ENCODE data around the gene EGFL6.

EGFL6 gene

GRCh38 chrX:13579661-13580060, 10.3 kb downstream of the EGFL6 start:
- Histone ChIP-seq H3K9me3 (ENCODE audit: control insufficient read depth, insufficient read depth, low read depth, low read length) (no peaks in the 10 kb centered on the region), H3K36me3 (ENCODE audit: control insufficient read depth in 2 of 2, insufficient read depth in 1 of 2, low read length in 2 of 2) (no peaks in the 10 kb centered on the region), H3K4me3 (ENCODE audit: low read depth, low read length) (no peak overlapping the region), H3K4me1 (ENCODE audit: control insufficient read depth, insufficient read depth, low read length) (no peaks in the 10 kb centered on the region), H3K27ac (ENCODE audit: extremely low read depth, low read depth, low read length) (no peak overlapping the region)
- POLR2A ChIA-PET = no interaction called here
- no peak for TF ChIP-seq EGR2 (tag by site-specific recombination; IDR thresholded peaks at IDR 0.05; ENCODE audit: low read depth)
- no peak for TF ChIP-seq ZNF514 (tag by site-specific recombination; IDR thresholded peaks at IDR 0.05)
- no peak for TF ChIP-seq ZNF214 (tag by site-specific recombination; IDR thresholded peaks at IDR 0.05; ENCODE audit: borderline replicate concordance)
- no peak for TF ChIP-seq ZNF785 (tag by site-specific recombination; IDR thresholded peaks at IDR 0.05)
- TF ChIP-seq SCRT1 (tag by site-specific recombination; IDR thresholded peaks at IDR 0.05; ENCODE audit: borderline replicate concordance) = no peak
- no peak for TF ChIP-seq ZIC2 (tag by site-specific recombination; IDR thresholded peaks at IDR 0.05)
- TF ChIP-seq ZNF2 (tag by site-specific recombination; IDR thresholded peaks at IDR 0.05) = no peak
- no peak for TF ChIP-seq ZSCAN4 (tag by site-specific recombination; IDR thresholded peaks at IDR 0.05)
- TF ChIP-seq KLF17 (tag by site-specific recombination; IDR thresholded peaks at IDR 0.05) = no peak
- TF ChIP-seq YY1 (tag by site-specific recombination; IDR thresholded peaks at IDR 0.05) = no peak
- TF ChIP-seq ZNF513 (tag by site-specific recombination; IDR thresholded peaks at IDR 0.05) = no peak
- TF ChIP-seq ZNF610 (tag by site-specific recombination; IDR thresholded peaks at IDR 0.05; ENCODE audit: borderline replicate concordance) = no peak
- no peak for TF ChIP-seq HOXA7 (CRISPR knock-in tag; IDR thresholded peaks at IDR 0.05; ENCODE audit: borderline replicate concordance)
- TF ChIP-seq ZNF555 (tag by site-specific recombination; conservative IDR thresholded peaks at IDR 0.05) = no peak
- no peak for TF ChIP-seq ZBTB20 (tag by site-specific recombination; IDR thresholded peaks at IDR 0.05)
- CTCF ChIA-PET = interaction anchor here (0.8 to 0.9 kb wide), 2 partner anchors 20 to 66 kb away, joined by 3 read pairs; no protein-coding TSS in a partner anchor

GRCh38 chrX:13581554-13581953, 12.2 kb downstream of the EGFL6 start:
- Histone ChIP-seq H3K4me3 (ENCODE audit: low read depth, low read length) (no peak overlapping the region), H3K9me3 (ENCODE audit: control insufficient read depth, insufficient read depth, low read depth, low read length) (no peaks in the 10 kb centered on the region), H3K36me3 (ENCODE audit: control insufficient read depth in 2 of 2, insufficient read depth in 1 of 2, low read length in 2 of 2) (no peaks in the 10 kb centered on the region), H3K4me1 (ENCODE audit: control insufficient read depth, insufficient read depth, low read length) (no peaks in the 10 kb centered on the region), H3K27ac (ENCODE audit: extremely low read depth, low read depth, low read length) (no peak overlapping the region)
- TF ChIP-seq ZSCAN23 (tag by site-specific recombination; IDR thresholded peaks at IDR 0.05) (no peak), ZNF600 (tag by site-specific recombination; IDR thresholded peaks at IDR 0.05) (no peak), ZNF19 (tag by site-specific recombination; IDR thresholded peaks at IDR 0.05; ENCODE audit: low read depth) (no peak), PRDM10 (tag by site-specific recombination; IDR thresholded peaks at IDR 0.05) (no peak), ZNF548 (tag by site-specific recombination; IDR thresholded peaks at IDR 0.05) (no peak), ZFP37 (tag by site-specific recombination; IDR thresholded peaks at IDR 0.05) (no peak)
- POLR2A ChIA-PET = no interaction called here
- CTCF ChIA-PET = interaction anchor here (0.6 to 1.3 kb wide), 3 partner anchors 17 to 432 kb away, joined by 3 to 7 read pairs (median 3); no protein-coding TSS in a partner anchor
